VCaP (cell line): Measurements from ENCODE around the gene NIPAL1.

Experiments used
- H3K27ac ChIP-seq: fragments of 450-650 bp; 2 replicates; pipeline ENCODE4 v1.5.1; 2017
- TF ChIP-seq, protein P1 (sequence below): fragments of 450-650 bp; conservative IDR thresholded peaks from 2 replicates; pipeline ENCODE4 v1.5.1; 2017; ENCODE audit warnings: mild to moderate bottlenecking, moderate library complexity

NIPAL1 gene

DNA sequence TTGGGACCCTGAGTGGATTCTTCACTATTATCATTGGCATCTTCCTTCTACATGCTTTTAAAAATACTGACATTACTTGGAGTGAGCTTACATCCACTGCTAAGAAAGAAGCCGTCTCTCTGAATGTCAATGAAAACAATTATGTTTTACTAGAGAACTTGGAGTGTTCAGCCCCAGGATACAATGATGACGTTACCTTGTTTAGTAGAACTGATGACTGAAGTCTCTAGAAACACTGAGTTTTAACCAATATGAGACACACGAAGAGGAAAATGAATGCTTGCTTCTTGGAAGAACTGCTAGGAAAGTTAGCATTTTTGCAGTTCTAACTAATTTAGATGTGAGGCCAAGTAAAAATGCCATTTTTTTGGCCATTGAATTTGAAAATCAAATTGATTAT is 19.4 kb downstream of the NIPAL1 start:
- TF ChIP-seq, protein P1, sequence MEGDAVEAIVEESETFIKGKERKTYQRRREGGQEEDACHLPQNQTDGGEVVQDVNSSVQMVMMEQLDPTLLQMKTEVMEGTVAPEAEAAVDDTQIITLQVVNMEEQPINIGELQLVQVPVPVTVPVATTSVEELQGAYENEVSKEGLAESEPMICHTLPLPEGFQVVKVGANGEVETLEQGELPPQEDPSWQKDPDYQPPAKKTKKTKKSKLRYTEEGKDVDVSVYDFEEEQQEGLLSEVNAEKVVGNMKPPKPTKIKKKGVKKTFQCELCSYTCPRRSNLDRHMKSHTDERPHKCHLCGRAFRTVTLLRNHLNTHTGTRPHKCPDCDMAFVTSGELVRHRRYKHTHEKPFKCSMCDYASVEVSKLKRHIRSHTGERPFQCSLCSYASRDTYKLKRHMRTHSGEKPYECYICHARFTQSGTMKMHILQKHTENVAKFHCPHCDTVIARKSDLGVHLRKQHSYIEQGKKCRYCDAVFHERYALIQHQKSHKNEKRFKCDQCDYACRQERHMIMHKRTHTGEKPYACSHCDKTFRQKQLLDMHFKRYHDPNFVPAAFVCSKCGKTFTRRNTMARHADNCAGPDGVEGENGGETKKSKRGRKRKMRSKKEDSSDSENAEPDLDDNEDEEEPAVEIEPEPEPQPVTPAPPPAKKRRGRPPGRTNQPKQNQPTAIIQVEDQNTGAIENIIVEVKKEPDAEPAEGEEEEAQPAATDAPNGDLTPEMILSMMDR, result no peak
- no peak overlapping the region for H3K27ac ChIP-seq

DNA sequence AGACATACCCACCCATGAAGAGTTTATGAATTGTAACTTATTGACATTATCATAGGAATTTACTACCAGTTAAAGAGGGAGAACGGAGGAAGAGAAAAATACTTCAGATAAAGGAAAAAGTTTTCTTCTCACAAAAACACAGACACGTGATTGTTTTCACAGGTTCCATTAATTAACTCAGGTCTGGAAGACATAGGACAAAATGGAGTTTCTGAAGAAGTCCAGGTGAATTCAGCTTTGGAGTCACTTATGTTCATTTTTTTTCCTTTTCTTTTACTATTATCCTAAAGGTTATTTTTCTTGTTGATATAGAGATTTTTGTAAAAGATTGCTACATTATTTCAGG is 20.5 kb downstream of the NIPAL1 start:
- TF ChIP-seq, protein P1, result no peak
- H3K27ac ChIP-seq, result no peak overlapping the region

DNA sequence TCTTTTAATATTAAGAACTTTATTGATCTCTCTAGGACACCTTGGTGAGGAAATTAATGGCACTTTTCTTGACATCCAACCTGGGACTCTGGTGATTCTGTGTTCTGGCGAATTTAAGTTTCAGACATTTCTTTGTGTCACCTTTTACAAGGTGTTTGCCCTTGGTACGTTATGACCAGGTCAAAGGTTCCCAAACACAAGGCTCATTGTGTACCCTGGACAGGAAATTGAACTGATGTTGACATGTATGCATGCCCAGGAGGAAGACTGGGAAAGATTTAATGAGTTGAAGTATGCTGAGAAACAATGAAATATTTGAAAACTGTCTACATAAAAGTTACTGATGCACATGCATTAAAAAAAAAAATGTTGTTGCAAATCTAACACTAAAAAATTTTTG is 22.1 kb downstream of the NIPAL1 start:
- TF ChIP-seq, protein P1, result no peak
- H3K27ac ChIP-seq, result no peak overlapping the region

DNA sequence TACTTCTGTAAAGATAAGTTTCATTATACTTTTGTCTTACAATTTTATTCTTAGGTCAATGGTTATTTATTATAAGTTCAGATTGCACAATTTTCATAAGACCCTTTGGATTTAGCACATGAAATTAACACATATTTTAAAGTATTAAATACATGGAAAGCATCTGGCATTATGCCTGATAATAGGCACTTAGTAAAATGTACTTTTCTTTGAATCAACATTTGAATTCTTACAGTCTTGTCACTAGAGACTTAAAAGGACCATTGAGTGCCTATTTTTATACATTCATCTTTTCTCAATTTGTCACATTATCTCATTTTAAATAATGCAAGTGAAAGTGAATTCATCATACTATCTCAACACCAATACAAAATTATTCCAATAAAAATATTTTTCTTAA is 23.0 kb downstream of the NIPAL1 start:
- no peak overlapping the region for H3K27ac ChIP-seq
- TF ChIP-seq, protein P1, result no peak

DNA sequence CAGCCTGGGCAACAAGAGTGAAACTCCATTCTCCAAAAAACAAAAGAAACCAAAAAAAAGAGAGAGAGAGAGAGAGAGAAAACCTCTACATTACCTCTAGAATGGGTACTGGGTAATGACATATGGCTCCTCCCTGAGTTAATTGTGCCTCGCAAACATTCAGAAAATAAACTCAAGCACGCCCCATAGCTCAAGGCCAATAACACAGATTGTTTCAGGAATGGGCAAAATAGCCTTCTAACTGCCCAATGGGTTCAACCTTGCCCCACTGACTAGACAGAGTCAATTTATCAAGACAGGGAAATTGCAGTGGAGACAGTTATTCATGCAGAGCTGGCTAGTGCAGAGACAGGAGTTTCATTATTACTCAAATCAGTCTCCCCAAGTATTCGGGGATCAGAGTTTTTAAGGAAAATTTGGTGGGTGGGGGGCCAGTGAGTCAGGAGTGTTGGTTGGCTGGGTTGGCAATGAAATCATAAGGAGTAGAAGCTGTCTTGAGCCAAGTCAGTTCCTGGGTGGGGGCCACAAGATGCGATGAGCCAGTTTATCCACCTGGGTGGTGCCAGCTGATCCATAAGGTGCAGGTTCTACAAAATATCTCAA is 25.1 kb downstream of the NIPAL1 start:
- TF ChIP-seq, protein P1, result no peak
- H3K27ac ChIP-seq, result no peak overlapping the region

DNA sequence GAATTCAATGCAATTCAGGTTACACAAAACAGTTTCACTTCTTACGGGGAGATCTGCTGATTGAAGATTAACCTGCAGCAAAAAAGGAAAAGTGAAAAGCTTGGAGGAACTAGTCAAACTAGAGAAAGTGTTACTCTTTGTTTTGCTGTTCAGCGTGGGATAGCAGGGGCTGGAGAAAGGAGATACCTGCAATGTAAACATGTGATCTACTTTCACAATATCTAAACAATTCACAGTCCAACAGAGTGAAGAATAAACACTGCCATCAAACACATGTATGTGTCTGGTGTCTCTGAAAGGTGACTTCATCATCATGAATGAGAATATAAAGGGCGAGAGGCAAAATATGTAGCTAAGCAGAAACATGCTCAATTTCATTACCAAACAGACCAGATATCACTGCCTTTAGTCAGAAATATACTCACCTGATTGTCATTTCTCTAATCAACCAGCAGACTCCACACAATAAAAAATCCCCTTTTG is 26.4 kb downstream of the NIPAL1 start:
- TF ChIP-seq, protein P1, result no peak

GRCh38 chr4:48043504-48043903 is 26.9 kb downstream of the NIPAL1 start:
- H3K27ac ChIP-seq, result no peak overlapping the region
- TF ChIP-seq, protein P1, result no peak

More for the DNA sequence above, 26.4 kb downstream of the NIPAL1 start:
- H3K27ac ChIP-seq, result no peak overlapping the region
